Natural killer cell (primary cell): ENCODE data around the gene CDADC1. TPM values are rescaled to one million over a fixed set of nuclear protein-coding genes. Genes with fewer than 3 reads are reported as not detected.

Experiments
- ATAC-seq, 3 donors: fragments of 150-1000 bp in 2 of 3; fragments of 200-7000 bp in 1 of 3; cut with Tn5 transposase; 1 replicate in 1 of 3; 2 replicates in 2 of 3; pipeline ENCODE4 v1.10.0; 2021; ENCODE audit warnings: mild to moderate bottlenecking in 2 of 3, moderate library complexity in 2 of 3
- DNase-seq, 2 donors: peaks; one replicate each; pipeline versions ENCODE4 v3.0.0 to v3.0.0-alpha.2; 2013 to 2021; ENCODE audit warnings: mixed read lengths in 1 of 2
- H3K27ac ChIP-seq: one replicate; pipeline ENCODE4 v1.5.1; 2013; ENCODE audit warnings: mild to moderate bottlenecking, low read length
- H3K27me3 ChIP-seq: one replicate; pipeline ENCODE4 v1.6.1; 2013; ENCODE audit warnings: low read length; ENCODE audit not compliant: control insufficient read depth, insufficient read depth
- H3K36me3 ChIP-seq: one replicate; pipeline ENCODE4 v1.6.1; 2013; ENCODE audit warnings: low read length; ENCODE audit not compliant: control insufficient read depth, insufficient read depth
- H3K4me1 ChIP-seq: one replicate; pipeline ENCODE4 v1.6.1; 2013; ENCODE audit warnings: low read length; ENCODE audit not compliant: control insufficient read depth, insufficient read depth
- H3K4me3 ChIP-seq: one replicate; pipeline ENCODE4 v1.5.1; 2013; ENCODE audit warnings: low read length
- H3K9me3 ChIP-seq: one replicate; pipeline ENCODE4 v1.6.1; 2013; ENCODE audit warnings: low read length; ENCODE audit not compliant: control insufficient read depth, insufficient read depth
- H3K27ac Mint-ChIP-seq, 2 donors: one replicate each; pipeline ENCODE4 v1.8.0; 2022; ENCODE audit warnings: mild to moderate bottlenecking in 2 of 2, mixed read lengths in 2 of 2, moderate library complexity in 1 of 2
- H3K27me3 Mint-ChIP-seq, 2 donors: one replicate each; pipeline ENCODE4 v1.8.0; 2022; ENCODE audit warnings: low read depth in 2 of 2, mixed read lengths in 2 of 2
- H3K36me3 Mint-ChIP-seq: one replicate; pipeline ENCODE4 v1.8.0; 2022; ENCODE audit warnings: mixed read lengths
- H3K4me1 Mint-ChIP-seq, 2 donors: one replicate each; pipeline ENCODE4 v1.8.0; 2022; ENCODE audit warnings: mixed read lengths in 2 of 2
- H3K4me3 Mint-ChIP-seq: one replicate; pipeline ENCODE4 v1.8.0; 2022; ENCODE audit warnings: mild to moderate bottlenecking, moderate library complexity, mixed read lengths
- H3K9me3 Mint-ChIP-seq, 2 donors: one replicate each; pipeline ENCODE4 v1.8.0; 2022; ENCODE audit warnings: mixed read lengths in 2 of 2
- WGBS: methylation state at CpG from one replicate; pipeline ENCODE4 v1.1.7; 2013; ENCODE audit warnings: missing lambda C conversion rate; ENCODE audit not compliant: insufficient coverage; 5-methylcytosine and 5-hydroxymethylcytosine counted together
- intact Hi-C: fragments of 100-400 bp; cut with micrococcal nuclease; formaldehyde crosslinking; loops from one replicate; pipeline ENCODE4 v1.14.2; 2022
- total RNA-seq, 4 donors: library from RNA; stranded (reverse); fragments of 120-200 nt in 1 of 4; gene quantifications; one replicate each; pipeline versions ENCODE4 v1.2.3 to v1.2.4, GENCODE V29; 2013 to 2022
- TF ChIP-seq, protein P1 (sequence below): fragments of 200-600 bp; IDR thresholded peaks from one replicate; pipeline ENCODE4 v1.8.0; 2022; ENCODE audit warnings: antibody characterized with exemption

Gene CDADC1
- total RNA-seq, 3 donors from 2014 or later (not counting 1 experiment from before 2014, with no cell fraction given), result 32.0 to 39.4 (median 33.6) TPM

DNA sequence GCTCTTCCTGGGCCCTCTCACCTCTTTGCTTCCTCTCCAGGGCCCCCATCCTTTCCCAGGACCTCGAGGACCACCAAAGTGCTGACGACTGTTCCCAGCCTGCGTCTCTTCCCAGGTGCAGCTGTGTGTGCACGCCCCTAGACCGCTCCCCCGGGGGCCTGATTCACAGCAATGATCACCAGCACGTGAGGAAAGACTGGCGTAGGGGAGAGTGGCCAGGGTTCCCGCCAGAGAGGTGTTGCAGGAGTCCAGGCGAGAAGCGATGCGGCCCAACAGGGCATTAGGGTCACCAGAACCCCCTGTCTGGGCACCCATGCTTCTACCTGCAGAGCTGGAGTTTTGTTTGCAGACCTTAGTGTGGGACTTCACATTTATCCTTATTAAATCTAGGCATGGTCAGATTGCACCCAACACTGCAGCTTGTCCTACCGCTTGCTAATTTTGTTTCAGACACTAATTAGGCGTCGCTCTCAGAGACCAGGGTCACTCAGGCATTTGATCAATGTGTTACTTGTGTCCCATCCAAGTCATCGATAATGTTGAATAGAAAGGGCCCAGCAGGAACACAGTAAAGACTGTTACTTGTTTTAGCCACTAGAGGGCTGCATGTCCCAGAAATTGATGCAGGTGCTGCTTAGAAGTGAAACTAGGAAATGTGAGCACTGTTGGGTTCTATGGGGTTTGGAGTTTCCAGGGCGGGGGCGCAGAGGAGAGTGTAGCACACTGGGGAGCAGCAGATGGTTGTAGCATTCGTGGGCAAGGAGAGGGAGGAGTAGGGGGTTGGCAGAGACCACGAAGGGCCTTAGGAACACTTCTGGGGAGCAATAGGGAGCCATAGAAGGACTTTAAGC, 53.2 kb downstream of the CDADC1 start:
- Histone ChIP-seq H3K27ac (no peak overlapping the region), H3K27me3 (no peaks in the 10 kb centered on the region), H3K36me3 (no peaks in the 10 kb centered on the region), H3K4me1 (peaks cover 6% of the 10 kb centered on the region), H3K9me3 (no peaks in the 10 kb centered on the region), H3K4me3 (peak overlapping the region; percentile 28)
- peak; percentile 92 to 100 (median 99) for ATAC-seq
- intact Hi-C loops, result loop anchor here (1.0 to 10.0 kb wide), 3 partner anchors 141 to 1774 kb away; partner anchors contain the start of genes CAB39L and SETDB2
- TF ChIP-seq, protein P1, sequence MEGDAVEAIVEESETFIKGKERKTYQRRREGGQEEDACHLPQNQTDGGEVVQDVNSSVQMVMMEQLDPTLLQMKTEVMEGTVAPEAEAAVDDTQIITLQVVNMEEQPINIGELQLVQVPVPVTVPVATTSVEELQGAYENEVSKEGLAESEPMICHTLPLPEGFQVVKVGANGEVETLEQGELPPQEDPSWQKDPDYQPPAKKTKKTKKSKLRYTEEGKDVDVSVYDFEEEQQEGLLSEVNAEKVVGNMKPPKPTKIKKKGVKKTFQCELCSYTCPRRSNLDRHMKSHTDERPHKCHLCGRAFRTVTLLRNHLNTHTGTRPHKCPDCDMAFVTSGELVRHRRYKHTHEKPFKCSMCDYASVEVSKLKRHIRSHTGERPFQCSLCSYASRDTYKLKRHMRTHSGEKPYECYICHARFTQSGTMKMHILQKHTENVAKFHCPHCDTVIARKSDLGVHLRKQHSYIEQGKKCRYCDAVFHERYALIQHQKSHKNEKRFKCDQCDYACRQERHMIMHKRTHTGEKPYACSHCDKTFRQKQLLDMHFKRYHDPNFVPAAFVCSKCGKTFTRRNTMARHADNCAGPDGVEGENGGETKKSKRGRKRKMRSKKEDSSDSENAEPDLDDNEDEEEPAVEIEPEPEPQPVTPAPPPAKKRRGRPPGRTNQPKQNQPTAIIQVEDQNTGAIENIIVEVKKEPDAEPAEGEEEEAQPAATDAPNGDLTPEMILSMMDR, result peak; percentile 82
- Mint-ChIP-seq H3K27ac (peak overlapping the region in 1 of 2 donors; percentile 82), H3K36me3 (no peaks in the 10 kb centered on the region), H3K4me3 (peak overlapping the region; percentile 81), H3K9me3 (no peaks in the 10 kb centered on the region), H3K4me1 (peaks cover 13 to 18% of the 10 kb centered on the region in 2 donors), H3K27me3 (no peaks in the 10 kb centered on the region)
- peak; percentile 47 to 85 for DNase-seq
- WGBS, result 57% methylated on average over 20 of the region's 20 CpGs

DNA sequence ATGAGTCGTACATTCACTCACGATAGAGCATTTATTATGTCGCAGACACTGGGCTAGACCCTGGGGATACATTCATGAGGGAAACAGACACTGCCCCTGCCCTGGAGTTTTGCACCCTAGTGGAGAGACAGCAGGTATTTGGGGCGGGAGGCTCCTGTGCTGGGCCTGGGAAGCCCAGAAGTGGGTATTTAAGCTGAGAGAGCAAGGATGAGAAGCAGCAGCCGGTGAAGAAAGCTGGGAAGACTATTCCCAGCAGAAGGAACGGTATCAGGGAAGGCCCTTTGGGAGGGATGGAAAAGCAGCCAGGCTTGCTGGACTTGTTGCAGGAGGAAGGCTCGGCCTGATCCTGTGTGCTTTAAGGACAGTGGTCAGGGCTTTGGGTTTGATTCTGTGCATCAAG, 54.5 kb downstream of the CDADC1 start:
- Mint-ChIP-seq H3K9me3 (no peaks in the 10 kb centered on the region), H3K27me3 (no peaks in the 10 kb centered on the region), H3K4me1 (peaks cover 13 to 18% of the 10 kb centered on the region in 2 donors), H3K36me3 (no peaks in the 10 kb centered on the region), H3K4me3 (peak overlapping the region; percentile 56), H3K27ac (peak overlapping the region in 1 of 2 donors; percentile 82)
- H3K4me1 ChIP-seq, result peaks cover 6% of the 10 kb centered on the region
- H3K27ac ChIP-seq, result no peak overlapping the region
- TF ChIP-seq, protein P1, result no peak
- no peaks in the 10 kb centered on the region for H3K36me3 ChIP-seq
- no peak for DNase-seq
- intact Hi-C loops, result loop anchor here (5.0 to 10.0 kb wide), 2 partner anchors 140 to 1773 kb away; partner anchors contain the start of genes CAB39L and SETDB2
- H3K4me3 ChIP-seq, result no peak overlapping the region
- WGBS, result 95% methylated on average over 7 of the region's 7 CpGs
- ATAC-seq, result no peak
- no peaks in the 10 kb centered on the region for H3K9me3 ChIP-seq
- H3K27me3 ChIP-seq, result no peaks in the 10 kb centered on the region

DNA sequence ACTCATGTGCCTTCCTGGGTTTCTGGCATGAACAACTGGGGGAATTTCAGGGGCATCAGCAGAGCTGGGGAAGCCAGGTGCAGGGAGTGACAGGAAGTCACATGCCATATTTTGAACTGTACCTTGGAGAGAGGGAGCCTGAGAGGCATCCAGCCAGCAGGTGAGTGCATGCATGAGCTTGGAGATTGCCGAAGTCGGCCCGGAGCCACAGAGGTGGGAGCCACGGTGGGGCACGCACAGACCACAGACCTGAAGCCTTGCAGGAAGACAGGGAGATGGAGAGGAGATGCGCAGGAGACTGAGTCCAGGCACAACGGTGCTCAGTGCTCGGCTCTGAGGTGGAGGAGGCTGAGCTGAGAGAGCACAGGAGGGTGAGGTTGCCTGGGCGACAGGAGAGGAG, 55.1 kb downstream of the CDADC1 start:
- no peak overlapping the region for H3K4me3 Mint-ChIP-seq
- H3K4me1 Mint-ChIP-seq, result peaks cover 13 to 18% of the 10 kb centered on the region in 2 donors
- ATAC-seq (no peak), DNase-seq (no peak)
- H3K27me3 Mint-ChIP-seq, result no peaks in the 10 kb centered on the region
- no peaks in the 10 kb centered on the region for H3K36me3 Mint-ChIP-seq
- TF ChIP-seq, protein P1, result no peak
- H3K27ac Mint-ChIP-seq, result no peak overlapping the region
- no peaks in the 10 kb centered on the region for H3K27me3 ChIP-seq
- WGBS, result 93% methylated on average over 9 of the region's 9 CpGs
- H3K4me1 ChIP-seq, result peaks cover 6% of the 10 kb centered on the region
- no peaks in the 10 kb centered on the region for H3K36me3 ChIP-seq
- intact Hi-C loops, result loop anchor here (5.0 to 10.0 kb wide), 2 partner anchors 139 to 1772 kb away; partner anchors contain the start of genes CAB39L and SETDB2
- no peak overlapping the region for H3K4me3 ChIP-seq
- no peaks in the 10 kb centered on the region for H3K9me3 ChIP-seq
- no peak overlapping the region for H3K27ac ChIP-seq
- no peaks in the 10 kb centered on the region for H3K9me3 Mint-ChIP-seq
